Measurements from ENCODE around the gene RNF7. TPM values are rescaled to one million over a fixed set of nuclear protein-coding genes. Genes with fewer than 3 reads are reported as not detected.

The RNF7 gene
- total and polyA plus RNA-seq, 2 donors (not counting 3 experiments of a cell fraction or from before 2014, with no cell fraction given), result 120 to 136 TPM

- Histone ChIP-seq H2AFZ (ENCODE audit: low read depth, low read length) (no peak overlapping the region), H3K4me1 (ENCODE audit: control insufficient read depth, extremely low read depth, insufficient read depth, low read length) (peaks cover 3% of the 10 kb centered on the region), H3K36me3 (ENCODE audit: control insufficient read depth in 2 of 2, extremely low read depth in 1 of 2, insufficient read depth in 2 of 2, low read length in 2 of 2) (no peaks in the 10 kb centered on the region), H3K9ac (replicated peaks; ENCODE audit: extremely low read depth, insufficient read depth, low read length) (no peak overlapping the region), H3K79me2 (ENCODE audit: control insufficient read depth, insufficient read depth, low read length) (no peaks in the 10 kb centered on the region), H4K20me1 (replicated peaks; ENCODE audit: control insufficient read depth, extremely low read depth, insufficient read depth, low read length) (no peaks in the 10 kb centered on the region), H3K4me3 (replicated peaks in 1 of 3; ENCODE audit: insufficient read depth in 1 of 3, low read depth in 1 of 3, low read length in 3 of 3) (no peak overlapping the region), H3K9me1 (replicated peaks; ENCODE audit: control insufficient read depth, extremely low read depth, insufficient read depth, low read length) (no peaks in the 10 kb centered on the region), H3K27ac (ENCODE audit: insufficient read depth, low read depth, low read length) (no peak overlapping the region), H3K27me3 (ENCODE audit: control insufficient read depth in 2 of 2, insufficient read depth in 2 of 2, low read length in 2 of 2) (peaks cover 0 to 4% of the 10 kb centered on the region in 2 experiments), H3K4me2 (ENCODE audit: insufficient read depth, low read length) (no peak overlapping the region), H3K9me3 (replicated peaks; ENCODE audit: control insufficient read depth, insufficient read depth, low read length) (no peaks in the 10 kb centered on the region)
- POLR2A ChIA-PET, result no interaction called here
- no peak for FAIRE-seq
- intact Hi-C loops (cut with micrococcal nuclease), result no loop called here
- CTCF ChIA-PET, result no interaction called here
- BruUV-seq (replicated peaks), result no TSS peak
- DNase-seq (ENCODE audit: low read depth, low spot score), result no peak
- TF ChIP-seq POLR2AphosphoS5 (IDR thresholded peaks at IDR 0.05; ENCODE audit: insufficient read depth, low read depth, low read length) (no peak), FOS (IDR thresholded peaks at IDR 0.05; ENCODE audit: borderline replicate concordance, insufficient read depth, low read length) (no peak), MYC (IDR thresholded peaks at IDR 0.05; ENCODE audit: low read depth, low read length) (no peak), EZH2 (IDR thresholded peaks at IDR 0.05; ENCODE audit: borderline replicate concordance, low read depth, low read length, severe bottlenecking) (no peak), CTCF (IDR thresholded peaks at IDR 0.05; ENCODE audit: extremely low read depth in 1 of 2, insufficient read depth in 1 of 2, low read depth in 1 of 2, low read length in 2 of 2) (no peak), POLR2A (IDR thresholded peaks at IDR 0.05; ENCODE audit: low read depth, low read length) (no peak), JUN (IDR thresholded peaks at IDR 0.05; ENCODE audit: borderline replicate concordance, insufficient read depth, insufficient read length, low read depth) (no peak), GATA2 (IDR thresholded peaks at IDR 0.05; ENCODE audit: insufficient read depth, insufficient read length, low read depth, low read length) (no peak), MAX (IDR thresholded peaks at IDR 0.05; ENCODE audit: insufficient read depth, insufficient read length) (no peak)
- dilution Hi-C loops (cut with MboI; ENCODE audit: extremely low pct_ligation_motif_present, low sequenced_read_pairs), result no loop called here
These were observed 26.4 kb downstream of the RNF7 start for GRCh38 chr3:141764465-141764864.
